WTC11 (cell line): Measurements from ENCODE around the gene PARVG. TPM values are rescaled to one million over a fixed set of nuclear protein-coding genes. Genes with fewer than 3 reads are reported as not detected.

ENCODE experiments used
- ATF2 ChIP-seq: sonication (generic); formaldehyde crosslinking; IDR thresholded peaks from 2 replicates; pipeline ENCODE4 v1.8.1; 2022; ENCODE audit warnings: low read depth, missing genetic modification reagents, borderline replicate concordance
- ATF3 ChIP-seq: sonication (generic); formaldehyde crosslinking; conservative IDR thresholded peaks from 2 replicates; pipeline ENCODE4 v1.8.1; 2022; ENCODE audit warnings: mild to moderate bottlenecking, missing genetic modification reagents
- CDX4 ChIP-seq: fragments of 250-450 bp; sonication (Bioruptor Pico); IDR thresholded peaks from 2 replicates; pipeline ENCODE4 v1.9.0; 2021; ENCODE audit warnings: moderate library complexity, mild to moderate bottlenecking, inconsistent platforms, borderline replicate concordance
- CTCF ChIP-seq: fragments of 200-600 bp; IDR thresholded peaks from 2 replicates; pipeline ENCODE4 v1.8.0; 2022; ENCODE audit warnings: antibody characterized with exemption
- E2F1 ChIP-seq: sonication (generic); formaldehyde crosslinking; IDR thresholded peaks from 2 replicates; pipeline ENCODE4 v1.8.0; 2022; ENCODE audit warnings: mild to moderate bottlenecking, missing genetic modification reagents
- IRF2 ChIP-seq: sonication (generic); formaldehyde crosslinking; IDR thresholded peaks from 2 replicates; pipeline ENCODE4 v1.8.0; 2022; ENCODE audit warnings: low read depth, missing genetic modification reagents, borderline replicate concordance
- JUN ChIP-seq: sonication (generic); formaldehyde crosslinking; IDR thresholded peaks from 2 replicates; pipeline ENCODE4 v1.8.0; 2023; ENCODE audit warnings: mild to moderate bottlenecking, missing genetic modification reagents
- KAT7 ChIP-seq: sonication (generic); formaldehyde crosslinking; IDR thresholded peaks from 2 replicates; pipeline ENCODE4 v1.8.1; 2023; ENCODE audit warnings: missing genetic modification reagents, mild to moderate bottlenecking, borderline replicate concordance
- PRDM15 ChIP-seq: sonication (generic); formaldehyde crosslinking; IDR thresholded peaks from 2 replicates; pipeline ENCODE4 v1.8.0; 2022; ENCODE audit warnings: missing genetic modification reagents
- SP1 ChIP-seq: sonication (generic); formaldehyde crosslinking; conservative IDR thresholded peaks from 2 replicates; pipeline ENCODE4 v1.8.1; 2022; ENCODE audit warnings: missing genetic modification reagents
- ZNF425 ChIP-seq: fragments of 250-450 bp; sonication (Bioruptor Pico); conservative IDR thresholded peaks from 2 replicates; pipeline ENCODE4 v1.9.0; 2021; ENCODE audit warnings: mild to moderate bottlenecking
- ZSCAN18 ChIP-seq: fragments of 250-450 bp; sonication (Bioruptor Pico); IDR thresholded peaks from 2 replicates; pipeline ENCODE4 v2.1.2; 2022; ENCODE audit warnings: mild to moderate bottlenecking, moderate library complexity
- total RNA-seq: library from RNA; stranded (reverse); gene quantifications from 3 replicates; pipeline ENCODE4 v1.2.3, GENCODE V29; 2021

PARVG gene
- total RNA-seq, 1 experiment from 2014 or later = 0.94 TPM

GRCh38 chr22:44219101-44219870 lies 38.6 kb downstream of the PARVG start (continued):
- TF ChIP-seq ATF2 (CRISPR knock-in tag) (no peak), ZSCAN18 (no peak), E2F1 (CRISPR knock-in tag) (no peak), CDX4 (no peak), SP1 (CRISPR knock-in tag) (no peak), IRF2 (CRISPR knock-in tag) (no peak), PRDM15 (CRISPR knock-in tag) (no peak), CTCF (no peak), ZNF425 (CRISPR knock-in tag) (no peak), JUN (CRISPR knock-in tag) (no peak), ATF3 (CRISPR knock-in tag) (no peak), KAT7 (CRISPR knock-in tag) (no peak)
